GM06990 (cell line): ENCODE results near the gene RSBN1.

Source experiments
- DNase-seq: peaks from one replicate; pipeline ENCODE4 v3.0.0-alpha.2; 2011; ENCODE audit not compliant: insufficient read length; ENCODE audit errors: extremely low read depth
- H3K27me3 ChIP-seq: replicated peaks from 2 replicates; pipeline ENCODE4 v1.6.0; 2011; ENCODE audit warnings: low read length; ENCODE audit not compliant: control insufficient read depth, insufficient read depth
- H3K36me3 ChIP-seq: 2 replicates; pipeline ENCODE4 v1.5.1; 2011; ENCODE audit warnings: low read length; ENCODE audit not compliant: control insufficient read depth, insufficient read depth
- H3K4me3 ChIP-seq: replicated peaks from 2 replicates; pipeline ENCODE4 v1.5.1; 2011; ENCODE audit warnings: low read depth, mild to moderate bottlenecking, control low read depth, low read length
- CTCF ChIP-seq: IDR thresholded peaks from 2 replicates; pipeline ENCODE4 v1.5.1; 2011; ENCODE audit warnings: low read length, control low read depth, mild to moderate bottlenecking, inconsistent platforms; ENCODE audit not compliant: insufficient read depth, poor library complexity, severe bottlenecking

RSBN1 gene

GRCh38 chr1:113811888-113812660 lies at the start of gene RSBN1:
Gene RSBN1 (minus strand): TSS chr1:113812476. CDS start chr1:113812412, 64 bp downstream.
- peak; percentile 99 for DNase-seq
- Histone ChIP-seq H3K4me3 (peak within 1 kb of the TSS; percentile 99), H3K36me3 (peaks cover 1% of the 10 kb centered on the region; the same call in 1 of the 2 replicates), H3K27me3 (no peaks in the 10 kb centered on the region)
- TF ChIP-seq CTCF: no peak

GRCh38 chr1:113861641-113862040 lies 49.4 kb upstream of the RSBN1 start:
- no peaks in the 10 kb centered on the region; the same call in 1 of the 2 replicates for H3K36me3 ChIP-seq
- no peak for DNase-seq

GRCh38 chr1:113860891-113861290 lies 48.6 kb upstream of the RSBN1 start:
- no peaks in the 10 kb centered on the region; the same call in none of the 2 replicates for H3K36me3 ChIP-seq
- no peak for TF ChIP-seq CTCF
- H3K4me3 ChIP-seq: no peak overlapping the region
- no peaks in the 10 kb centered on the region for H3K27me3 ChIP-seq
- no peak for DNase-seq

More at GRCh38 chr1:113861641-113862040, 49.4 kb upstream of the RSBN1 start:
- Histone ChIP-seq H3K27me3 (no peaks in the 10 kb centered on the region), H3K4me3 (no peak overlapping the region)
- TF ChIP-seq CTCF: no peak

- H3K4me3 ChIP-seq: peak overlapping the region; percentile 40
- DNase-seq: peak; percentile 76
- peaks cover 6% of the 10 kb centered on the region for H3K36me3 ChIP-seq
- no peaks in the 10 kb centered on the region for H3K27me3 ChIP-seq
- TF ChIP-seq CTCF: no peak
These were observed 47.4 kb upstream of the RSBN1 start for GRCh38 chr1:113859478-113860175.

- H3K4me3 ChIP-seq: no peak overlapping the region
- H3K27me3 ChIP-seq: no peaks in the 10 kb centered on the region
- TF ChIP-seq CTCF: no peak
- H3K36me3 ChIP-seq: peaks cover 6% of the 10 kb centered on the region
- DNase-seq: no peak
These were observed 46.7 kb upstream of the RSBN1 start for GRCh38 chr1:113858982-113859381.
